ENCODE data around the gene CYLD.

Gene CYLD

DNA sequence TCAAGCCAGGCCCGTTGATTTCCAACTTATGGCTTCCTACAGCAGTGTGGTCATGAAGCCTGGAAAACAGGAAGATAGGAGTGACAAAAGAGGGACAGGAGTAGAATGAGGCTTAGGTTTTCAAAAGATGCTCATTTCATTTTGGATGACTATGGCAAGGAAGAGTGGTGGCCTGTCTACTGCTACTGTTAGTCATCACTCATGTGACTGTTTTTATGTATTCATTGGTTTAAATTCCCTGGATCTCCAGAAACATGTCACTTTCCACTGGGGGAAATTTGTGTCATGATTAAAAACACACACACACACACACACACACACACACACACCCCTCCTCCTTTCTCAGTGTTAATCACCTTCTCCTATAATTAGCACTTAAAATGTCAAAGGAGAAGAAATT, 1.1 kb upstream of the CYLD start:
- no peak for DNase-seq (ENCODE audit: low spot score)

DNA sequence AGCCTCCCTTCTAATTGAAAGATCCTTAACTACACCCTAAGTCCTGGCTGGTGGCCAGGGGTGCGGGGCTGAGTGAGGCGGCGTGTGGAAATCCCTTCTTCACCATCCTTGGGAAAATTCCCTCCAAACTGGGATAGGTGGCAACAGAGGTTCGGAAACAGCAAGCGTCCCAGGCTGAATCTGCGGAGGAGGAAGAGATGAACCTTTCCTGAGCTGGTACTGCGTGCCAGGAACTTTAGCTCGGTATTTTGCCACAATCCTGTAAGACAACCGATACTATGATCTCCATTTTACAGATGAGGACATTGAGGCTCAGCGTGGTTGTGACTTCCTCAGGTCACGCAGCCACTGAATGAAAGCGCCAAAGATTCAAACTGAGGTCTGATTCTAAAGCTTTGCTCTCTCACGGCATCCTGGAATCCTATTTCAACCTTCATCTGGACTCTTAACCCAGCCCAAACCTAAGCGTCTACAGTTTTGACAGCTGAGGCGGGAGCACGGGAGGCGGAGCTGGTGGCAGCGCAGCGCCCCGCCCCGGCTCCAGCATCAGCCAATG, 583 bp upstream of the CYLD start:
- no peak for DNase-seq (ENCODE audit: low spot score)

- DNase-seq (ENCODE audit: low spot score) = no peak
Measured at GRCh38 chr16:50742576-50743200, 802 bp downstream of the CYLD start.

DNA sequence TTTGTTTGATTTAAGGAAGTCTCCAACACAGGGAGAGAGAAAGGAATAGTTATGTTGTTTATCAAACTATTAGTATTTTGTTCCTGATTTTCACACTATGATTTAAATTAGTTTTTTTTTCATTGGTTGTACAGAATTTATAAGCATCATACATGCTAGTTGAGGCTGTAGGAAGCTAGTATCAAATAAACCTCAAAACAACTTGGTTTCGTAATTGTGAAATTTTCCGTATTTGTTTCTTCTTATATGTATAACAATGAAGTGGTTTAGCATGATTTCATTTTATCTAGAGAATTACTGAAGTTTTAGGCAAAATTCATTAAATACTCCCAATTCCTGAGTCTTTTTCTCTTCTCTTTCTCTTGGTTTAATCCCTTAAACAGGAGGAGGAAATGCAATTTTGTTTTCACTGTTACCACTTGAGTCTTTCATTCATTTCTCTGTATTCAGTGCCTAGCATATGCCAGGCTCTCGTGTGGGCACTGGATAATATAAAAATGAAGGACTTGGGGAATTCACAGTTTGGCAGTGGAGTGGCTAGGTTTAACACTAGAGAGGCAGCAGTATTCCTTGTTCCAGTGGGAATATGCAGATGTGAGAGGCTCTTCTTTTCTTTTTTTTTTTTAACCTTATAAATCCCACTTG, 1.8 kb downstream of the CYLD start:
- no peak for DNase-seq (ENCODE audit: low spot score)

DNA sequence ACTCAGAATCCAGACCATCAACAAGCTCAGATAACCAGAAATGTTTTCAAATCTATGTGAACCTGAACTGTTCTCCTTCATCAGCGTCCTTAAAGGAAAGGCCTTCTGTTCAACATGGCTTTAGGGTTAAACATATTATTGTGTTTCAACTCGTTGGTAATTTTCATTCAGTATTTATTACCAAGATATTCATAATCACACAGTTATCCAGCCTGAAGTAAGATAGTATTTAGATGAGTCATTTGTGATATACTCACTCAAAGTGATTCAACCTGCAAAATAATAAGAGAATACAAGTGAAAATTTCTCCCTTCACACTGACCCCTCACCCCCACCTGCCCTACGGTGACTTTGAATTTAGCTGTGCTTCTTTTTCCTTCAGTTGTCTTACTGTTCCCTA, 3.0 kb downstream of the CYLD start:
- DNase-seq (ENCODE audit: low spot score) = no peak

DNA sequence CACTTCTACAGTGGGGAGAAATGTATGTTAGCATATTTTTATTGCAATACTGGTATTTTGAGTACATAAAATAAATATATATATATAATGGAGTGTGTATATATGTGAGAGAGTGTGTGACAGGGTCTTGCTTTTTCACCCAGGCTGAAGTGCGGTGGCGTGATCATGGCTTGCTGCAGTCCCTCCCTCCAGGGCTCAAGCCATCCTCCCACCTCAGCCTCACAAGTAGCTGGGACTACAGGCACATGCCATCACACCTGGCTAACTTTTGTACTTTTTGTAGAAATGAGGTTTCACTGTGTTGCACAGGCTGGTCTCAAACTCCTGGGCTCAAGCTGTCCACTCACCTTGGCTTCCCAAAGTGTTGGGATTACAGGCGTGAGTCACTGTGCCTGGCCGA, 4.1 kb downstream of the CYLD start:
- DNase-seq (ENCODE audit: low spot score) = no peak

GRCh38 chr16:50747207-50747956, 5.5 kb downstream of the CYLD start:
- peak; percentile 82 for DNase-seq (ENCODE audit: low spot score)

DNA sequence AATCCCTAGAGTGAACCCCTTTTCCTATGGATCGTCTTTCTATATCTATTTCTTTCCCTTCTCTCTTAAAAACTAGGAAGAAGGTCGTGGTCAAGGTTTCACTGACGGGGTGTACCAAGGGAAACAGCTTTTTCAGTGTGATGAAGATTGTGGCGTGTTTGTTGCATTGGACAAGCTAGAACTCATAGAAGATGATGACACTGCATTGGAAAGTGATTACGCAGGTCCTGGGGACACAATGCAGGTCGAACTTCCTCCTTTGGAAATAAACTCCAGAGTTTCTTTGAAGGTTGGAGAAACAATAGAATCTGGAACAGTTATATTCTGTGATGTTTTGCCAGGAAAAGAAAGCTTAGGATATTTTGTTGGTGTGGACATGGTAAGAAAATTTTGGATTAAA, 9.6 kb downstream of the CYLD start:
- no peak for DNase-seq (ENCODE audit: low spot score)

GRCh38 chr16:50752471-50753235, 10.8 kb downstream of the CYLD start:
- DNase-seq (ENCODE audit: low spot score) = no peak

GRCh38 chr16:50756473-50756872, 14.6 kb downstream of the CYLD start:
- DNase-seq (ENCODE audit: low spot score) = no peak

DNA sequence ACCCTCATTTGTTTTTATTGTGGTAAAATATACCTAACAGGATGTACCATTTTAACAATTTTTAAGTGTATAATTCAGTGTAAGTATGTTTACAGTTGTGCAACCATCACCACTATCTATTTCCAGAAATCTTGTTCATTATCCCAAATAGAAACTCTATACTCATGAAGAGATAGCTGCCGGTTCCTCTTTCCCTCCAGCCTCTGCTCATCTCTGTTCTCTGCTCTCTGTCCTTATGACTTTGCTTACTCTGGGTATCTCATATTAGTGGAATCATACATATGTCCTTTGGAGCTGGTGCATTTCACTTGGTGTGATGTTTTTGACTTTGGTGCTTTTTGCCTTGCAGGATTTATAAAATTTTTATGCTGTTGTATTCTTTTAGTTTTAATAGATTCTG, 19.4 kb downstream of the CYLD start:
- DNase-seq (ENCODE audit: low spot score) = no peak

DNA sequence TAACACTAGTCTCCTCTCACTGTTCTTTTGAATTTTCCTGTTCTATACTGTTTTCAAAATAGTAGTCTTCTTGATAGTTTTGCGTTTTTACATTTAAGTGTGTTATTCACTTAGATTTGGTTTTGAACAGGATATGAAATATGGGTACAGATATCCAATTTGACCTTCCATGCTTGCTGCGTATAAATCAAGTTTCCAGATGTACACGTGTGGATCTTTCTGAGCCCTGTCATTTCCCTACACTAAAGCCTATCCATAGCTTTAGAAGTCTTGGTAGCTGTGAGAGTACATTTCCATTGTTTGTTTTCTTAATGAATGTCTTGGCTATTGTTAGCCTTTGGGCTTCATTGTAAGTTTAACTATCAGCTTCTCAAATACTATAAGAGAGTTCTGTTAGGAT, 20.4 kb downstream of the CYLD start:
- no peak for DNase-seq (ENCODE audit: low spot score)

DNA sequence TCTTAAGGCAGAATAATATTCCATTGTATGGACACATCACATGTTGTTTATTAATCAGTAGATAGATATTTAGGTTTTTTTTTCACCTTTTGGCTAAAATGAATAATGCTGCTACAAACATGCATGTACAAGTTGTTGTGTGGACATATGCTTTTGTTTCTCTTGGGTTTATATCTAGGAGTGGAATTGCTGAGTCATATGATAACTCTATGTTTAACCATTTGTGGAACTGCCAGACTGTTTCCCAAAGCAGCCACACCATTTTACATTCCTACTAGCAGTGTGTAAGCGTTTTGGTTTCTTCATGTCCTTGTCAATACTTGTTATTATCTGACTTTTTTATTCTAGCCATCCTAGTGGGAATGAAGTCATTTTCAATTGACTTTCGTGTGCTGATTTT, 21.3 kb downstream of the CYLD start:
- DNase-seq (ENCODE audit: low spot score) = no peak

DNA sequence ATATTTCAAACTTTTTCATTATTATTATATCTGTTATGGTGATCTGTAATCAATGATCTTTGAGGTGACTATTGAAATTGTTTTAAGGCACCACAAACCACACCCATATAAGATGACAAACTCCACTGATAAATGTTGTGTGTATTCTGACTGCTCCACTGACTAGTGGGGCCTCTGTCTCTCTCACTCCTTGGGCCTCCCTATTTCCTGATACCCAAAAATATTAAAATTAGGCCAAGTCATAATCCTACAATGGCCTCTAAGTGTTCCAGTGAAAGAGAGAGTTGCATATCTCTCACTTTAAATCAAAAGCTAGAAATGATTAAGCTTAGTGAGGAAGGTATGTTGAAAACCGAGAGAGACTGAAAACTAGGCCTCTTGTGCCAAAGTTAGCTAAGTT, 23.4 kb downstream of the CYLD start:
- DNase-seq (ENCODE audit: low spot score) = peak; percentile 75

- peak; percentile 59 for DNase-seq (ENCODE audit: low spot score)
Measured at GRCh38 chr16:50765861-50766260, 24.0 kb downstream of the CYLD start.

DNA sequence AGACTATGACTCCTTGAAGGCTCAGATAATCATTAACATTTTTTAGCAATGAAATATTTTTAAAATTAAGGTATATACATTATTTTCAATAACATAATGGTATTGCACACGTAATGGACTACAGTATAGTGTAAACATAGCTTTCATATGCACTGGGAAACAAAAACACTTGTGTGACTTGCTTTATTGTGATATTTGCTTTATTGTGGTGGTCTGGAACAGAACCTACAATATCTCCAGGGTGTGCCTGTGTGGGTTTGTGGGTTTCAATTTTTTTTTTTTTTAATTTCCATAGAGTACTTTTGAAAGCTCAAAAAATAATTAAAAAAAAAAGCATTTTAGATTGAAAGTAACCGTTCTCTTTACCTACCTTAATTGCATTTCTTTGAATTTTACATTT, 25.3 kb downstream of the CYLD start:
- DNase-seq (ENCODE audit: low spot score) = no peak

GRCh38 chr16:50771366-50771765, 29.5 kb downstream of the CYLD start:
- DNase-seq (ENCODE audit: low spot score) = no peak

DNA sequence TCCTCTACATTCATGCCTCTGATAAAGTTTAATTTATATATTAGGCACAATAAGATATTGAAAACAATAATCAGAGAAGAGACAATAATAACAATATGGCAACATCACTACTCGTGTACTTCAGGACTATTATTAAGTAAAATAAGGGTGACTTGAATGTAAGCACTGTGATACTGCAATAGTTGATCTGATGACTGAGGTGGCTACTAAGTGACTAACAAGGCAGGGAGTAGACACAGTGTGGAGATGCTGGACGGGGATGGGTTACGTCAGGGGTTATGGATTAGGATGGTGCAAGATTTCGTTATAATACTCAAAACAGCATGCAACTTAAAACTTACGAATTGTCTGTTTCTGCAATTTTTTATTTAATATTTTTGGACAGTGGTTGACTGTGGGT, 32.5 kb downstream of the CYLD start:
- DNase-seq (ENCODE audit: low spot score) = no peak

DNA sequence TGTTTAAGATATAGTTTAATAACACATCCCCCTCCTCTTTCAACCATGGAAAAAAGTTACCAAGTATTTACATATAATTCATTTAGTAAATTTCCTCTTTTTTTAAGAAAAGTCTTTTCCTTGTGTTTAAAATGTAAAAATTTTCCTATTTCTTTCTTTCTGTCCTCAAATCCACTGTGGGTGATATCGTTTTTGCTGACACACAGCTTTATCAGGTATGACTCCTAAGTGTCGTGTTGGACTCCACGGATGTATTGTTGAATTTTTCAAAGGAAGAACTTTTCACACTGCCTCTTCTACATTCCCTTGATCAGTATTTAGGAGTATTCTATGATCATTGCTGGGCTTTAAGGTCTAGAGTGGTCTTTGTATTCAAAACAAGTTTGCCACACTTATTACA, 33.1 kb downstream of the CYLD start:
- DNase-seq (ENCODE audit: low spot score) = no peak

DNA sequence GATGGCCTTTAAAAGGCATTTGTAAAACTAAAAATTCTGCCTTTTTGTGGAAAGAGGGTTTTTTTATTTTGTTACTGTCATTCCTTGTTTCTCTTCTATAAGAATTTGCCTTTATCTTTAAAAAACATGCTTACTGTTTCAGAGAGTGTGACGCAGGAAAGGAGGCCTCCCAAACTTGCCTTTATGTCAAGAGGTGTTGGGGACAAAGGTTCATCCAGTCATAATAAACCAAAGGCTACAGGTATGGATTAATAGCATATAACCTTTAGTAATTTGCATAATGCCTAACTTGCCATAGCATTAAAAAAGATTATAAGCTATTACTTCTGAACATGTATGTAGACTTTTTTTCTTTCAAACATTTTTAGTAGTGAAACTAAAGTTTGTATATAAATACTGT, 34.2 kb downstream of the CYLD start:
- DNase-seq (ENCODE audit: low spot score) = no peak

DNA sequence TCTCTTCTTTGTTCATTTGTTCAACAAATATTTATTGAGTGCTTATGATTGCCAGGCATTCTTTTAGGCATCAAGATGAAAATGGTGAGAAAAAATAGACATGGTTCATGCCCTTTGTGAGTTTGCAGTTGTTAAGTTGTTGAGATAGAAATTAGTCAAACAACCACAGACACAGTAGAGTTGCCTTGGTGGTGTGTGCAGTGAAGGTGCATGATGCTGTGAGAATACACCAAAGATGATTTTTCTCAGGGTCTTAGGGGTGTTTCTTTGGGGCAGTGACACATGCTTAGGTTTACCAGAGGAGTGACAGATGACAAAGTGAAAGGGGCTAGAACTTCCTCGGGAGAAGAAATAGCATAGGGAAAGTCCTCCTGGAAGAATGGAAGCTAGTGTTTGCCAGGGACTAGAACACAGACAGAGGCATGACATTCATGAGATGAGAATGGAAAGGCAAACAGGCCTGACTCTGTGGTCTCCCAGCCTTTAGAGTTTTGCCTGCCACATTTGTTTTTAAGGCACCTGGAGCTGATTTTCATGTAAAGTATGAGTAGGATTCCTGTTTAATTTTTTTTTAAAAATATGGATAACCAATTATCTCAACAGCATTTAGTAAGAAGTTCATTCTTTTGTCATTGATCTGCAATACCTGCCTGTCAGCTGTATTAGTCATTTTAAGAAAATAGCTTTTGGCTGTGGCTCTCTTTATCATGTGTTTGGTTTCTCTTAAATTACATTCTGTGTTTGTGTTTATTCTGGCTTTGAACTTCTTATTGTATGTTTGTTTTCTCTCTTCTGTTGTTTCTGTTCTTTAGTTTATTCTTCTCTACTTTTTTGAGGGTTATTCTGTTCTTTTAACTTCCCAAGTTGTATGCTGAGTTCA, 36.6 kb downstream of the CYLD start:
- DNase-seq (ENCODE audit: low spot score) = peak; percentile 47
